CD4-positive, alpha-beta T cell (primary cell): ENCODE measurements around the gene SIM2. TPM values are rescaled to one million over a fixed set of nuclear protein-coding genes. Genes with fewer than 3 reads are reported as not detected.

ENCODE experiments used
- ATAC-seq: fragments of 200-7000 bp; cut with Tn5 transposase; one replicate; pipeline ENCODE4 v1.10.0; 2022; ENCODE audit warnings: mild to moderate bottlenecking; ENCODE audit not compliant: poor library complexity
- CTCF ChIA-PET: fragments of 350-600 bp; sonication (Branson Sonifier 250); formaldehyde crosslinking; loops from one replicate; lab custom pipeline; 2021; ENCODE audit warnings: antibody characterized with exemption, inconsistent platforms; lab: Charles Lee
- POLR2A ChIA-PET: fragments of 350-600 bp; sonication (Branson Sonifier 250); formaldehyde crosslinking; loops from one replicate; lab custom pipeline; 2021; ENCODE audit warnings: antibody characterized with exemption, inconsistent platforms; lab: Charles Lee
- DNase-seq, 14 experiments: peaks; one replicate each; pipeline ENCODE4 v3.0.0-alpha.2; 2013 to 2020; ENCODE audit warnings: mixed read lengths in 2 of 14
- H3K27ac ChIP-seq, 2 donors: one replicate each; pipeline versions ENCODE4 v1.5.1 to v1.7.0; 2013; ENCODE audit warnings: low read length in 2 of 2, low read depth in 1 of 2, mild to moderate bottlenecking in 1 of 2
- H3K27me3 ChIP-seq, 2 experiments: 1 replicate in 1 of 2; 2 replicates in 1 of 2; pipeline versions ENCODE4 v1.6.1 to v1.7.0; 2013; ENCODE audit warnings: low read length in 2 of 2, control low read depth in 1 of 2, mild to moderate bottlenecking in 1 of 2, moderate library complexity in 1 of 2; ENCODE audit not compliant: insufficient read depth in 2 of 2, control insufficient read depth in 1 of 2
- H3K36me3 ChIP-seq: one replicate; pipeline ENCODE4 v1.6.1; 2013; ENCODE audit warnings: low read length, control low read depth; ENCODE audit not compliant: insufficient read depth
- H3K4me1 ChIP-seq: one replicate; pipeline ENCODE4 v1.6.1; 2013; ENCODE audit warnings: low read length, control low read depth; ENCODE audit not compliant: insufficient read depth
- H3K4me3 ChIP-seq: one replicate; pipeline ENCODE4 v1.5.1; 2013; ENCODE audit warnings: mild to moderate bottlenecking, low read length, moderate library complexity
- H3K9me3 ChIP-seq, 2 experiments: 1 replicate in 1 of 2; 2 replicates in 1 of 2; pipeline versions ENCODE4 v1.6.1 to v1.7.0; 2013; ENCODE audit warnings: low read length in 2 of 2, mild to moderate bottlenecking in 2 of 2, control low read depth in 1 of 2, moderate library complexity in 1 of 2; ENCODE audit not compliant: control insufficient read depth in 1 of 2, insufficient read depth in 1 of 2
- H3K27ac Mint-ChIP-seq: one replicate; pipeline ENCODE4 v1.8.0; 2020; ENCODE audit warnings: mixed read lengths
- H3K27me3 Mint-ChIP-seq: one replicate; pipeline ENCODE4 v1.8.0; 2021; ENCODE audit warnings: mixed read lengths
- H3K36me3 Mint-ChIP-seq: one replicate; pipeline ENCODE4 v1.8.0; 2021; ENCODE audit warnings: low read depth, mixed read lengths
- H3K4me1 Mint-ChIP-seq: one replicate; pipeline ENCODE4 v1.8.0; 2021; ENCODE audit warnings: low read depth, mixed read lengths
- H3K4me3 Mint-ChIP-seq: one replicate; pipeline ENCODE4 v1.8.0; 2020; ENCODE audit warnings: mild to moderate bottlenecking, mixed read lengths
- H3K9me3 Mint-ChIP-seq: one replicate; pipeline ENCODE4 v1.8.0; 2020; ENCODE audit warnings: mixed read lengths
- CTCF ChIP-seq: fragments of 200-600 bp; IDR thresholded peaks from one replicate; pipeline ENCODE4 v1.8.0; 2022; ENCODE audit warnings: antibody characterized with exemption, mild to moderate bottlenecking
- intact Hi-C, 2 experiments: fragments of 100-400 bp; cut with DNase I in 1 of 2; cut with micrococcal nuclease in 1 of 2; formaldehyde crosslinking; loops; one replicate each; pipeline versions ENCODE4 v1.15.1 to v1.9.0; 2023 to 2025; cut with DNase I, micrococcal nuclease
- total RNA-seq, 174 experiments: library from RNA in 2 of 174; stranded (reverse) in 2 of 174; gene quantifications; one replicate each; pipeline ENCODE4 v1.2.3 and lab custom pipeline; 2021 to 2026

SIM2 gene
- total RNA-seq, 2 experiments from 2014 or later: not detected

GRCh38 chr21:36672737-36673136, 26.2 kb upstream of the SIM2 start:
- POLR2A ChIA-PET: no interaction called here
- Histone ChIP-seq H3K4me1 (no peaks in the 10 kb centered on the region), H3K4me3 (no peak overlapping the region), H3K27ac (no peak overlapping the region), H3K9me3 (peaks cover 0 to 6% of the 10 kb centered on the region in 2 experiments), H3K27me3 (peaks cover 4 to 5% of the 10 kb centered on the region in 2 experiments), H3K36me3 (no peaks in the 10 kb centered on the region)
- Mint-ChIP-seq H3K27me3 (peaks cover 59% of the 10 kb centered on the region), H3K36me3 (no peaks in the 10 kb centered on the region), H3K27ac (no peak overlapping the region), H3K4me1 (no peaks in the 10 kb centered on the region), H3K4me3 (no peak overlapping the region), H3K9me3 (no peaks in the 10 kb centered on the region)
- ATAC-seq: no peak
- TF ChIP-seq CTCF: no peak
- intact Hi-C loops: no loop called here
- CTCF ChIA-PET: no interaction called here
- DNase-seq: no peak

GRCh38 chr21:36676039-36676950, 22.6 kb upstream of the SIM2 start:
- no peak for TF ChIP-seq CTCF

GRCh38 chr21:36677443-36677842, 21.5 kb upstream of the SIM2 start:
- Mint-ChIP-seq H3K4me1 (no peaks in the 10 kb centered on the region), H3K9me3 (peaks cover 12% of the 10 kb centered on the region), H3K27me3 (peaks cover 73% of the 10 kb centered on the region), H3K27ac (no peak overlapping the region), H3K4me3 (no peak overlapping the region), H3K36me3 (no peaks in the 10 kb centered on the region)
- Histone ChIP-seq H3K27me3 (peaks cover 14 to 15% of the 10 kb centered on the region in 2 experiments), H3K27ac (no peak overlapping the region), H3K4me1 (no peaks in the 10 kb centered on the region), H3K36me3 (no peaks in the 10 kb centered on the region), H3K9me3 (peaks cover 17 to 18% of the 10 kb centered on the region in 2 experiments), H3K4me3 (no peak overlapping the region)
- POLR2A ChIA-PET: no interaction called here
- no peak for TF ChIP-seq CTCF
- CTCF ChIA-PET: no interaction called here
- ATAC-seq (no peak), DNase-seq (no peak)
- intact Hi-C loops: no loop called here

More at GRCh38 chr21:36676039-36676950, 22.6 kb upstream of the SIM2 start:
- DNase-seq (no peak), ATAC-seq (no peak)
- Histone ChIP-seq H3K4me1 (no peaks in the 10 kb centered on the region), H3K9me3 (peaks cover 12 to 17% of the 10 kb centered on the region in 2 experiments), H3K36me3 (no peaks in the 10 kb centered on the region), H3K27ac (no peak overlapping the region), H3K27me3 (peaks cover 14 to 15% of the 10 kb centered on the region in 2 experiments), H3K4me3 (no peak overlapping the region)
- no peak overlapping the region for H3K4me3 Mint-ChIP-seq
- no peaks in the 10 kb centered on the region for H3K4me1 Mint-ChIP-seq
- no peaks in the 10 kb centered on the region for H3K36me3 Mint-ChIP-seq
- peaks cover 10% of the 10 kb centered on the region for H3K9me3 Mint-ChIP-seq
- no peak overlapping the region for H3K27ac Mint-ChIP-seq
- POLR2A ChIA-PET: no interaction called here
- CTCF ChIA-PET: no interaction called here
- peaks cover 66% of the 10 kb centered on the region for H3K27me3 Mint-ChIP-seq
- intact Hi-C loops: no loop called here
